ENCODE data around the gene FUBP3. TPM values are rescaled to one million over a fixed set of nuclear protein-coding genes. Genes with fewer than 3 reads are reported as not detected.

Gene FUBP3
- total RNA-seq, 1 donor from 2014 or later: 37.4 TPM

GRCh38 chr9:130634191-130634768 is 54.9 kb downstream of the FUBP3 start:
- no peak for DNase-seq

- DNase-seq: no peak
These were observed 55.4 kb downstream of the FUBP3 start for GRCh38 chr9:130634801-130635200.

GRCh38 chr9:130635306-130635705 is 55.9 kb downstream of the FUBP3 start:
- DNase-seq: no peak

GRCh38 chr9:130635721-130636647 is 56.6 kb downstream of the FUBP3 start:
- DNase-seq: no peak

GRCh38 chr9:130636648-130637020 is 57.3 kb downstream of the FUBP3 start:
- DNase-seq: no peak

GRCh38 chr9:130638284-130639123 is 59.1 kb downstream of the FUBP3 start:
- no peak for DNase-seq

- DNase-seq: peak; percentile 49
These were observed 59.9 kb downstream of the FUBP3 start for GRCh38 chr9:130639124-130639765.

- no peak for DNase-seq
These were observed 60.6 kb downstream of the FUBP3 start for GRCh38 chr9:130639866-130640555.

GRCh38 chr9:130640681-130641080 is 61.3 kb downstream of the FUBP3 start:
- no peak for DNase-seq

GRCh38 chr9:130642926-130643325 is 63.5 kb downstream of the FUBP3 start:
- no peak for DNase-seq

- no peak for DNase-seq
These were observed 71.8 kb downstream of the FUBP3 start for GRCh38 chr9:130651221-130651620.

- no peak for DNase-seq
These were observed 72.4 kb downstream of the FUBP3 start for GRCh38 chr9:130651752-130652151.

- no peak for DNase-seq
These were observed 75.5 kb downstream of the FUBP3 start for GRCh38 chr9:130654879-130655278.

GRCh38 chr9:130658893-130659698 is 79.7 kb downstream of the FUBP3 start:
- no peak for DNase-seq

- DNase-seq: no peak
These were observed 80.4 kb downstream of the FUBP3 start for GRCh38 chr9:130659699-130660248.

GRCh38 chr9:130660326-130660682 is 80.9 kb downstream of the FUBP3 start:
- no peak for DNase-seq

GRCh38 chr9:130660683-130661450 is 81.5 kb downstream of the FUBP3 start:
- no peak for DNase-seq

GRCh38 chr9:130661451-130662098 is 82.2 kb downstream of the FUBP3 start:
- DNase-seq: no peak
